Right hindlimb (tissue), 1 donor: Measurements from ENCODE around the gene KANSL1.
"Not testable (repeated sequence)": the region's sequence is repeated elsewhere in the genome, so short reads cannot be mapped to it uniquely, and the experiment has no call there.

Source experiments
- DNase-seq: peaks from one replicate; pipeline ENCODE4 v3.0.0-alpha.2; 2018

Gene KANSL1

DNA sequence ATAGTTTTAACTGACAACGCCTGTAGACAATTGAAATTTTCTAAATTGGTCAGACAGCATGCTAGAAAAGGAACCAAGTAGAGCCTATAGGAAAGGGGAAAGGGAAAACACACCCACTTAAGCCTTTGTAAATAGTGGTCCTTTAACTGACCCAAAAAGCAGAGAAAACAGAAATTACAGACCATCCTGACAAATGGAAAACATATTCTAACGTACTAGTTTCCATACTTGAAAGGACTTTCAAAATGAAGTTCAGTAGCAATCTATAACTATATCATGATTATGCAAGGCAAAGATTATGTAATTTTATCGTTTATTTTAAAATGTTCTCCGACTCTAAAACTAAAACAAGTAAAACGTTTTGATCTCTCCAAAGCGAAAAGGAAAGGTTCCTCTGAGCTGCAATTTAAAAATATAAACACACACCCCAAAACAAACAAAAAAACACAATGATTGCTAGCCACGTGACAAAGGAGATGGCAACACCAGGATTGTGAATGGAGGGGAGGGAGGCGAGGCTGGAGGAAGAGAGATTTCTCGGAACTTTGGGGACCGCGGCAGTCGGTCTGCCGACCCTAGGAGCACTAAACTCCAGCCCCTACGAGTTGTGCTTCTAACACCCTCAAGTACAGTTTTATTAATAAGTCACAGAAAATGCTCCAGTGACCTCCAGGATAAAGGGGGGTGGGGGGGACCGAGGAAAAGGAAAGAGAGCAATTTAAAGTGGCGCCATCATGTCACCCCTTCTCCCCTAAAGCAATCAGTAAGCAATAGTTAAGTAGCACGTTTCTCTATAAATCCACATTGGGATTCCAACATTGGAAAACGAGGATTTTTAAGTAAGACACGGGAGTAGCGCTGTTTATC is 1.7 kb downstream of the KANSL1 start:
- peak; percentile 51 for DNase-seq

DNA sequence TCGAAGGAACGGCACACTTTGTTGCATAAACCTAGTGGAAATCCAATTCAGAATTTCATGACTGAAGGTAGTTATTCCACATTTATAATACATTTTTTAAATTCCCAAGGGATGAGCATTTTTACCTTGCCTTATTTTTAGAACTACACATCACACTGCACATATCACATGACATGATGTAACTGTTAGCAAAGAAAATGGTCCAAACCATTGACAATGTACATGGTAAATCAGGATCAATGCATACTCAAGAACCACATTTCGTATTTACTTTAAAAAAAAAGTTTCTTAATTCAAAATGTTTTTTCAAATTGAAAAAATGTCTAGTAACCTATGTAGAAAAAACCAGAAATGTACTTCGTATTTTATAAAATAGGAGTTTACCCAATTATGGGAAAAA is 2.5 kb downstream of the KANSL1 start:
- DNase-seq = no peak

DNA sequence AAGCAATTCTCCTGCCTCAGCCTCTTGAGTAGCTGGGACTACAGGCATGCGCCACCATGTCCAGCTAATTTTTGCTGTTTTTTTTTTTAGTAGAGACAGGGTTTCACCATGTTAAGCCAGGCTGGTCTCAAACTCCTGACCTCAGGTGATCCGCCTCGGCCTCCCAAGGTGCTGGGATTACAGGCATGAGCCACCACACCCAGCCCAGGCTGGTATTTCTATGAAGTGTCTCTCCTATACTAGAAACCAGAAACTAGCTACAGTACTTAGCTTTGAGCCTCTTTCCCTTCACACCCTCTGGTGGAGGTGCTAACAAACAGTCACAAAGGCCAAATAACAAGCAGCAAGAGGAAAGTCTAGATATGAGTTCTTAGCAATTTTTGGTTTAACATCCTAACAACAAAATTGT is 6.4 kb downstream of the KANSL1 start:
- DNase-seq = not testable (repeated sequence)

DNA sequence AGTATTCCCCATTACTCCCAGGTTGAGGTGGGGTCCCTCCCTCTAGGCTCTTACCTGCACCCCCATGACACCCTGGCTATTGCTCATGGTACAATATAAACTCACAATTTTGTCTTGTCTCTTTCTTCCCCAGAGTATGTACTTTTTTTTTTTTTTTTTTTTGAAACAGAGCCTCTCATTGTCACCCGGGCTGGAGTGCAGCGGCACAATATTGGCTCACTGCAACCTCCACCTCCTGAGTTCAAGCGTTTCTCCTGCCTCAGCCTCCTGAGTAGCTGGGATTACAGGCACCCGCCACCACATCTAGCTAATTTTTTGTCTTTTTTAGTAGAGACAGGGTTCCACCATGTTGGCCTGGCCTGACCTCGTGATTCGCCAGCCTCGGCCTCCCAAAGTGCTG is 8.5 kb downstream of the KANSL1 start:
- DNase-seq = no peak

DNA sequence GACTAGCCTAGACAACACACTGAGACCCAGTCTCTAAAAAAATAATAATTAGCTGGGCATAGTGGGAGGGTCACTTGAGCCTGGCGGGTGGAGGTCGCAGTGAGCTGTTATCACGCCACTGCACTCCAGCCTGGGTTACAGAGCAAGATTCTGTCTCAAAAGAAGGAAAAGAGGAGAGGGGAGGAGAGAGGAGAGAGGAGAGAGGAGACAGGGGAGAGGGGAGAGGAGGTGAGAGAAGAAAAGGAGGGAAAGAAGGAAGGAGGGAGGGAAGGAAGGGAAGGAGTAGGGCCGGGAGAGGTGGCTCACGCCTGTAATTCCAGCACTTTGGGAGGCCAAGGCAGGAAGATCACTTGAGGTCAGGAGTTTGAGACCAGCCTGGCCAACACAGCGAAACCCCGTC is 9.8 kb downstream of the KANSL1 start:
- DNase-seq = not testable (repeated sequence)

DNA sequence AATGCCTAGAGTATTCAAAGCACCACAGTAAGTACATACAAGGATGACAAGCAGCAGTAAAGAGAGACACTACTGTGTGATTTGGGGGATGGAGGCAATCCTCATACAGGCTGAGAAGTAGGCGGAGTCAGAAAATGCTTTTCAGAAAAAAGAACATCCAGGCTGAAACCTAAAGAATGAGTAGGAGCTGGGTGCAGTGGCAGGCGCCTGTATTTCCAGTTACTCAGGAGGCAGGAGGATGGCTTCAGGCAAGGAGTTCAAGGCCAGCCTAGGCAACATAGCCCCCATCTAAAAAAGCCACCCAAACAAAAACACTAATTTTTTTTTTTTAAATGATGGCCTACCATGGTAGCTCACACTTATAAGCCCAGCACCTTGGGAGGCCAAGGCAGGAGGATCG is 10.3 kb downstream of the KANSL1 start:
- DNase-seq = no peak

DNA sequence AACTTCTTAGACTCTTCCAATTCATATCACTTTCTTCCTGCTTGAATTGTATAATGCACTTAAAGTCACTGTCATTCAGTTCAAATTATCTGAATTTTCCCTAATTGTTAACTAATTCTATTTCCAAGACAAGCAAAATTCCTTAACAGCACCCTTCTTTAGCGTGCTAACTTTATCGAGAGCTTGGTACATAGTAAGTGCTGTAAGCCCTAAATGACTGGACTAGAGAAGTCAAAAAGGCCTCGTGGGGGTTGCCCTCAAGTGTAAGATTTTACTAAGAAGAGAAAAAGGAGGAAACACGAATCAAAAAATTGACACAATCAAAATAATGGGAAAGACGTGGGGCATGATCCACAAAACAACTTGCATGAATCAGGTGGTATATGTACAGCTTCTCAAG is 11.3 kb downstream of the KANSL1 start:
- DNase-seq = no peak

DNA sequence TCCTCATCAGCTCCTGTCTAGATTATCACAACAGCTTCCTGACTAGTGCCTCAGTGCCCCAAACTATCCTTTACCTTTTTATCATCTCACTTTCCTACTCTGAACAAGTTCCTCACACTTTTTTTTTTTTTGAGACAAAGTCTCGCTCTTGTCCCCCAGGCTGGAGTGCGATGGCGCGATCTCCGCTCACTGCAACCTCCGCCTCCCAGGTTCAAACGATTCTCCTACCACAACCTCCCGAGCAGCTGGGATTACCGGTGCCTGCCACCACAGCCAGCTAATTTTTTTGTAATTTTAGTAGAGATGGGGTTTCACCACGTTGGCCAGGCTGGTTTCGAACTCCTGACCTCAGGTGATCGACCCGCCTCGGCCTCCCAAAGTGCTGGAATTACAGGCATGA is 11.9 kb downstream of the KANSL1 start:
- not testable (repeated sequence) for DNase-seq

DNA sequence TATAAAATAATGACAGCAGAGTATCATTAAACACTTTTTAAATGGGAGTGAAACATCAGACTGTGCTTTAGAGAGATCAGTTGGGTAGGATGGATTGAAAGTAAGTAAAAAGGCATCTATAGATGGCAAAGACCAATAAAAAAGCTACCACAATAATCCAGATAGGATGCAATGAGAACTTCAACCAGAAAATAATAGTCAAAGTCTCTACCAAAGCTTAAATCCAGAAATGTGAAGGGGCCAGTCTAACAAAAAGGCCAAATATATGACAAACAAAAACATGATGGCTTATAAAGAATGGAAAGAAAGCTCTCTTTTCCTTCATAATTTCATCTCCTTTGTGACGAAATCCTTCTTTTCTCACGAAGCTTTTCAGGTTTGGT is 12.3 kb downstream of the KANSL1 start:
- DNase-seq = no peak

DNA sequence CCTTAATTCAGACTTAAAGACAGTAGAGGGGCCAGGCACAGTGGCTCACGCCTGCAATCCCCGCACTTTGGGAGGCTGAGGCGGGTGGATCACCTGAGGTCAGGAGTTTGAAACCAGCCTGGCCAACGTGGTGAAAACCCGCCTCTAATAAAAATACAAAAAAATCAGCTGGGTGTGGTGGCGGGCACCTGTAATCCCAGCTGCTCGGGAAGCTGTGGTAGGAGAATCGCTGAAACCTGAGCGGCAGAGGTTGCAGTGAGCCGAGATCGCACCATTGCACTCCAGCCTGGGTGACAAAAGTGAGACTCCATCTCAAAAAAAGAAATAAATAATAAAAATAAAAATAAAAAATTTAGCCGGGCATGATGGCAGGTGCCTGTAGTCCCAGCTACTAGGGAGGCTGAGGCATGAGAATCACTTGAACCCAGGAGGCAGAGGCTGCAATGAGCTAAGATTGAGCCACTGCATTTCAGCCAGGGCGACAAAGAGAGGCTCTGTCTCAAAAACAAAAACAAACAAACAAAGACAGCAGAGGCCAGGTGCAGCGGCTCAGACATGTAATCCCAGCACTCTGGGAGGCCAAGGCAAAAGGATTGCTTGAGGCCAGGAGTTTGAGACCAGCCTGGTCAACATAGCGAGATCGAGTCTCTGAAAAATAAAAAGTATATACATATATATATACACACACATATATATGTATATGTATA is 12.9 kb downstream of the KANSL1 start:
- DNase-seq = not testable (repeated sequence)

DNA sequence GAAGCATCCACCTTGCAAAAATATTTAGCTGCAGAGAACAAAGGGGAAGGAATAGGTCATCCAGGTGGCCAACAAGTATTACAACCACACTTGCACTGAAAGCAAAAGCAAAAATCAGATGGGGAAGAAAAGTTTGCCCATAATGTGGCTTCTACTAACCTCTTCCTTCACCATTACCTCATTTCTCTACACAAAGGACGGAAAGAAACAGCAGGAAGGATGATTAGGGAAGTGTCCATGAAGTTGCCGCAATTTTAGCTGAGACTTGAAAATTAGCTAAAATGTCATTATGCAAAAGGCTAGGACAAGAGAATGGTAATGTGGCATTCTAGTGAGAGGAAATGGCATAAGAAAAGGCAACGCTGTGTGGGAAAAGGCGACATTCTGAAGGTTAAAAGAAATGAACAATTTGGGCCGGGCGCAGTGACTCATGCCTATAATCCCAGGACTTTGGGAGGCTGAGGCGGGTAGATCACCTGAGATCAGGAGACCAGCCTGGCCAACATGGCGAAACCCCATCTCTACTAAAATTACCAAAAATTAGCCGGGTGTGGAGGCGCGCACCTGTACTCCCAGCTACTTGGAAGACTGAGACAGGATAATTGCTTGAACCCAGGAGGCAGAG is 13.7 kb downstream of the KANSL1 start:
- DNase-seq = no peak

DNA sequence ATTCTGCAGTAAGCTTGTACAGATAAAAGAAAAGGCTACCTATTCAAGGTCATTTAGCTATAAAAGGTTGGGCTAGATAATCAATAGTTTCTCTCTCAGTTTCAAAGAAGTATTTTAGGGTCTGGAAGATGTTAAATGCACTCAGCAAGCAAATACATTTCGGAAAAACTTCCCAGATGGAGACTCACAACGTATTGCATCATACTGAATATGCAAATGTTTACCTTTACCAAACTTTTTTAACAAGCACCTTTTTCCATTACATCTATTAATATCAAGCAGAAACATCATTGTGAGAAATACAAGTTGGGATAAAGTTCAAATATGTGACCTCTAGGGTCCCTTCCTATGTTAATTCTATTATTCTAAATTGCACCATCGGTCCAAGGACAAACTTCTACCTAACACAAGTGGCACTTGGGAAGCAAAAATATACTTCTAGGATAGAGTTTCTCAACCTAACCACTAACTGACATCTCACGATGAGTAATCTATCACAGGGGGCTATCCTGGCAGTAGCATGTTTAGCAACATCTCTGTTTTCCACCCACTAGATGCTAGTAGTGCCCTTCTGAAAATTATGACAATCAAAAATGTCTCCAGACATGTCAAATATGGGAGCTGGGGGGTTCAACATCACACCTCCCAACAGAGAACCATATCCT is 14.5 kb downstream of the KANSL1 start:
- DNase-seq = no peak

DNA sequence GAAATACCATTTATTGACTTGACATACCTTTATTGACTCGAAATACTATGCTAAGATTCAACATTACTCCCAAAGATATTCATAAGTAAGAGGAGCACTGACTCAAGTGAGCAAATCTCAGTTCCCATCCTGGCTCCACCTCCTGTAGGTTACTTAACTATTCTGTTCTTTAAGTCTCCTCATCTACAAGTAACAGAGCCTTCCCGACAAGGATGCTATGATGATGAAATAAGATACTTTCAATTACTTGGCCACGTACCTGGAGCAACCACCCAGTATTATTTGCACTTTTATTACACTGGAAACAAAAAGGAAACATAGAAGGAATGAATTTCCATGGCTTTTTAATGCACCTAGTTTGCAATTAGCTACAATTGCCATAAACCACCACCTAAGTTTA is 16.3 kb downstream of the KANSL1 start:
- DNase-seq = no peak

DNA sequence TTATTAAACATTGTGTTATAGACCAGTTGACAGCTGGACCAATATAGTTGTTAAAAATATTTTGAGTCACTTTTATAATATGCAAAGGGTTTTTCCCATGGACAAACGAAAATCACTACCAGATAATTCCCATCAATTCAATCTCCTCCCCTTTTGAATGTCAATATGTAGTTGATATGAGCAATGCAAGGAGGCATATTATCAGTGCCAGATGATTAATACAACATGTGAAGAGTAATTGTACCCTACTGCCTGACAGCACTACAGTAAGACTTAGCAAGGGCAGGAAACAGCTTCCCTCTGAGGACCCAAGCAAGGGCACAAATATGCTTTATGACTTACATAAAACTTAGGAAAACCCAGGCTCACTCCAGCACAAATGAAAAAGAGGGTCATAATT is 17.3 kb downstream of the KANSL1 start:
- no peak for DNase-seq

DNA sequence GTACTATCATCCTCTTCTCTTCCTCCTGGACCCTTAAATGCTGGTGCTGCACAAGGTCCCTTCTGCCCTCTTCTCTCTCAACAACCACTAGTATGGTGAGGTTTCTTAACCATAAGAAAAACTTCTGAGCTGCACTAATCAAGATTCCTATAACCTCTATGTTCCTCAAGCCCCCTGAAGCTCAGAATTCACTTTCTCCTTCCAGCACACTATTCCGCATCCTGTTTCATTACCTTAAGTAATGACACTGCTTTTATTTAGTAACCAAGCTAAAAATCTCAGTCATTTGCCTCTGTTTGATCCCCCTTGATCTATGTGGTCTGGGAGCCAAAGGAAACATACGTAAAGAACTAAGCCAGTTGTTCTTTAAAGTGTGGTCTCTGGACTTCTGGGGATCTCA is 20.1 kb downstream of the KANSL1 start:
- no peak for DNase-seq

DNA sequence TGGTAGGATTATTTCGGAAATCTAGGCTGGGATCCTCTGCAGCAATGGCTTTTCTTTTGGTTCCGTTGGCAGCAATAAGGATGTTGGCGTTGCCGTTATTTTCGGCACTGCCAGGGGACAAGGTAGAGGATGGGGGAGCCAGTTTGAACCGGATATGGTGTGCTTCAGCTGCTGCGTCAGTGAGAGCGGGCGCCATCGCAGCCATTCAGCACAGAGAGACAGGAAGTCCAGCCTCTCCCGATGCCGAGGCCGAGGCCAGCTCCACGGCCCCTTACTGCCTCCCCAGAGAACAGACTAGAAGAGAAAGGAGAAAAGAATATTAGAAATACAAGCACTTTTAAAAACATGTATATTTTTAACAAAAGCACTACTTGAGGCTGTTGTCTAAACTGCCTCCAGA is 21.3 kb downstream of the KANSL1 start:
- DNase-seq = no peak

DNA sequence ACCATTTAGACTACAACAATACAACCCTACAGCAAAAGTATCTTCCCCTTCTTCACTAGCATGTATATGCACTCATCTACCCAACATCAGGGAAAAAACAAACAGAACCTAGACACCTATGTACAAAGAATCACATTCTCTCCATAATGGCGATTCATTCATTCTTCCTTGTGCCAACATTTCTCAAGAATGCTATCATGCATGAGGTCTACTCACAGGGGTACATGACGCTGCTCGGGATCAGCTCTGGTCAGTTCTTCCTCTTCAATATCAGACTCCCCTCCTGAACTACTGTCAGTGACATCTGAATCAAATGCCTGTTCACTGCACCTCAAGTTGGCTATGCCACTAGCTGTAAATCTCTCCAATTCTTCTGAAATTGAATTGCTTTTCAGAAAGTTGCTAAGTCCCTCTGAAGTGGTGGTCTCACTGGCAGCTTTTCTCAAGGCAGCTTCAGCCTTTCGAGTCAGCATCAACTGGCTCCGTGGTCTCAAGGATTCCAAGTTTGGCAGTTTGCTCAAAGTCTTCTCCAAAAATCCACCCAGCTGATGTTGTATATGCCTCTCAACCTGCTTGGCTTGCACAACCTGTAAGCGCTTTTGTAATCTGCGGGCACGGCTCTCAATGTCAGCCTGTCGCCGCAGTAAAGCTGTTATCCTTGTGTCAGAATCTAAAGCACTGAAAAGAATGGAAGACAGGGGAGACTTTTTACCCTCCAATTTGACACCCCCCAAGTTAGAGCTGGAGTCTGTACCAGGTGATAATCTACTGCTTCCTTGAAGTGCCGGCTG is 22.4 kb downstream of the KANSL1 start:
- no peak for DNase-seq

DNA sequence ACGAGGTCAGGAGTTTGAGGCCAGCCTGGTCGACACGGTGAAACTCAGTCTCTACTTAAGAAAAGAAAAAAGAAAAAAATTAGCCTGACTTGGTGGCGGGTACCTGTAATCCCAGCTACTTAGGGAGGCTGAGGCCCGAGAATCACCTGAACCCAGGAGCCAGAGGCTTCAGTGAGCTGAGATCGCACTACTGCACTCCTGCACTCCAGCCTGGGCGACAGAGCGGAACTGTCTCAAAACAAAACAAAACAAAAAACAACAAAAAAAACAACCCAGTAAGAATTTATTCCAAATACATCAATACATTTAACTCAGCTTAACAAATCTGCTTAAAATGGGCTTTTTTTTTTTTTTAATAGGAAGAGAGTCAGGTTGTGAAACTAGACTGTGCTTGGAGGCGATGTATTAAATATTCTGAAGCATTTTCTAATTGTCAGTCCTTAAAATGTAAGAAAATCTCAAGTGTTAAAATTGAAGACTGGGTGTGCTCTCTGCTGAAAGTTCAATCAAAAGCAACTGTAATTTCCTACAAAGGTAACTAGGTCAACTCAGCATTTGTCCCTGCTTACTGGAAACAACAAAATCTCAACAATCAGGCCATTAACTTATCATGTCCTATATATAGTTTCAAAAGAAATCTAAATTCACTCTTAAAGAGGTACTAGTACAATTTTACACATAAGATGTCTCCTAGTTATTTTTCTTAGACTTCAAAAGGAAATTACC is 23.2 kb downstream of the KANSL1 start:
- no peak for DNase-seq

DNA sequence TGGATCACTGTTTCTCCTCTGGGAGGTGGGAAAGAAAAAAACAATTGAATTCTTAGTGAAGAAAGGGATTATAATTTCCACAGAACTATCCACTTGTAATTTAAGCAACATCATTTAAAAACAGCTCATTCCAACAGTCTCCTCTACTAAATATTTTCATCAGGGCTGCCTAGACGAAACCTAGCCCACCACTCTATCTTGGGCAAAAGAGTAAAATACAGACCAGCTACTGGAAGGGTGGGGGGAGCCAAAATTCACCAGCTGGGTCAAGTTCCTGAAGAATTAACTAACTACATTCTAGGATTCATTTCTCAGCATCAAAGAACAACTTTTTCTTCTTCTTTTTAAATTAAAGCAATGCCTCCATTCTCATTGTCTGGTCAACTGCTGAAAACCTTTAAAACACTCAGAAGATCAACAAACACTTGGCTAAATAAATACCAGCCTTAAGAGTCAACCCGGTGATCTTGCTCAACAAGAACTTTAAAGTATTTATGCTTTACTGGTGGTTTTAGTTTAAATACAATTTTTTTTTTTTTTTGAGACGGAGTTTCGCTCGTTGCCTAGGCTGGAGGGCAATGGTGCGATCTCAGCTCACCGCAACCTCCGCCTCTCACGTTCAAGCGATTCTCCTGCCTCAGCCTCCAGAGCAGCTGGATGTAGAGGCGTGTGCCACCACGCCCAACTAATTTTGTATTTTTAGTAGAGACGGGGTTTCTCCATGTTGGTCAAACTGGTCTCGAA is 25.2 kb downstream of the KANSL1 start:
- DNase-seq = no peak

DNA sequence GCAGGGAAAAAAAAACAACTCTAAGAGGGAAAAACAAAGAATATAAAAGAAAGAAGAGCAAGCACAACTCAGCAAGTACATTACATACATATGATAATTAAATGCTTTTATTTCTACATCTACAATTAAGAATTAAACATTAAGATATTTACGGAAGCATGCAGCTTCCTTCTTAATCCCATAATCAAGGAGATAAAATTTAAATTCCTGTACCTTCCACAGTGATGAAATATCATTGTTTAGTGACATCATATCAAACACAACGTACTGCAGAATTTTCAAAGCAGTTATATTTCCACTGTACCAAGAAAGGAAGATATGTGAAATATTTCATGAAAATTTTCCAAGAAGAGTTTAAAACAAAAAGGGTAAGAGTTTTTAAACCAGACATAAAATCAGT is 26.0 kb downstream of the KANSL1 start:
- no peak for DNase-seq

DNA sequence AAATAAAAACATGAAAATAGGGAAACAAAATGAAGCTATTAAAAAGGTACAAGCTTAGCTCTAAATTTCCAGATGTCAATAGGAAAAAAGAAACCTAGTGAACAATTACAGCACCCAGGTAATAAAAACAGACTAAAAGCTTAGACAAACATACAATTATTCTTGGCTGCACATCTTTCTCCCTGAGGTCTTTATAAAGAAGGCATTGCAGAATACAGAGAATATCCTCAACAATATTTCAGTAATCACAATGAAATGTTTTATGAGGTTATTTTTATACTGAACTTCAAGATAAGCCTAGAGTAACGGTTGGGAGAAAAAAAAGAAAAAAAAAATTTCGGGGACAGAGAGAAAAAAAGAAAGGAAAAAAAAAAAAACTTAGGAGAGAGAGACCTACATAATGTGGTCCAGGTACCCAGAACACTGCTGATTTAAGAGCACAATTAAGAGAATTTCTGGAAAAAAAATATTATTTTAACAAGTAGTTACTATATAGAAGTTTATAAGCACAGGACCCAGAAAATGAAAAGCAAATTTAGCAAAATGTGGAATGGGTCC is 26.5 kb downstream of the KANSL1 start:
- DNase-seq = no peak
